Upper lobe of left lung (tissue), 4 donors: Measurements from ENCODE around the gene IFIT1.

ENCODE experiments used
- POLR2AphosphoS5 ChIP-seq, 2 donors: sonication (generic); formaldehyde crosslinking; IDR thresholded peaks; one replicate each; pipeline ENCODE4 v1.5.1; 2017; ENCODE audit warnings: antibody characterized with exemption in 2 of 2
- TF ChIP-seq, protein P1 (sequence below), 6 experiments: fragments of 450-650 bp in 4 of 6; fragments of 200-600 bp in 2 of 6; sonication (generic) in 2 of 6; IDR thresholded peaks; one replicate each; pipeline ENCODE4 v1.5.1; 2016 to 2019; ENCODE audit warnings: antibody characterized with exemption in 6 of 6

GRCh38 chr10:89382757-89383156, 9.7 kb upstream of the IFIT1 start:
- TF ChIP-seq, protein P1, sequence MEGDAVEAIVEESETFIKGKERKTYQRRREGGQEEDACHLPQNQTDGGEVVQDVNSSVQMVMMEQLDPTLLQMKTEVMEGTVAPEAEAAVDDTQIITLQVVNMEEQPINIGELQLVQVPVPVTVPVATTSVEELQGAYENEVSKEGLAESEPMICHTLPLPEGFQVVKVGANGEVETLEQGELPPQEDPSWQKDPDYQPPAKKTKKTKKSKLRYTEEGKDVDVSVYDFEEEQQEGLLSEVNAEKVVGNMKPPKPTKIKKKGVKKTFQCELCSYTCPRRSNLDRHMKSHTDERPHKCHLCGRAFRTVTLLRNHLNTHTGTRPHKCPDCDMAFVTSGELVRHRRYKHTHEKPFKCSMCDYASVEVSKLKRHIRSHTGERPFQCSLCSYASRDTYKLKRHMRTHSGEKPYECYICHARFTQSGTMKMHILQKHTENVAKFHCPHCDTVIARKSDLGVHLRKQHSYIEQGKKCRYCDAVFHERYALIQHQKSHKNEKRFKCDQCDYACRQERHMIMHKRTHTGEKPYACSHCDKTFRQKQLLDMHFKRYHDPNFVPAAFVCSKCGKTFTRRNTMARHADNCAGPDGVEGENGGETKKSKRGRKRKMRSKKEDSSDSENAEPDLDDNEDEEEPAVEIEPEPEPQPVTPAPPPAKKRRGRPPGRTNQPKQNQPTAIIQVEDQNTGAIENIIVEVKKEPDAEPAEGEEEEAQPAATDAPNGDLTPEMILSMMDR (IDR thresholded peaks at IDR 0.05): no peak
- TF ChIP-seq POLR2AphosphoS5 (IDR thresholded peaks at IDR 0.05): no peak
